HG03066 (cell line): ENCODE results near the gene ZBED1.
"Not testable (repeated sequence)": the region's sequence is repeated elsewhere in the genome, so short reads cannot be mapped to it uniquely, and the experiment has no call there.

Source experiments
- ATAC-seq: cut with Tn5 transposase; IDR thresholded peaks from one replicate; pipeline ENCODE4 v1.9.1; 2021; ENCODE audit warnings: low read depth; ENCODE audit not compliant: unreplicated experiment

ZBED1 gene

DNA sequence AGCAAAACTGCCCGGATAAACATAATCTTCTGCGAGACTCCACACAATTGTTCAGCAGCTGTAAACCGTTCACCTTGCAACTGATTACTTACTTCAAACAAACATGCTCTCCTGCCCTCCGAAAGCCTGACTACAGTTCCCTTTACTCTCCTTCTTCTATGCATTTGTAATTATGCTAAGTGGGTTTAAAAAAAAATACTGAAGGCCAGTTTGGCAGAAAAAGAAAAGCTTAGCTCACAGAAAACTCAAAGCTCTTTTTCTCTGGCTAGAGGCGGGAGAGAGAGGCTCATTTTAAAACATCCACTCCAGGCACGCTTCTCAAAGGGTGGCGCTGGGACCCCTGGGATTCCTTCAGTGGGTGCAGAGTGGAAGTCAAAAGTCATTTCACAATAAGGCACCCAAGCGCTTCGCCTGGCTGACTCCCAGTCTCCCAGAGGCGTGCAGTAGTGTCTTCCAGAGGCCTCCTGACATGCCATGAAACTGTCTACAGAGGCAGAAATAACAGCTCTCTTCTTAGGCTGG, 1.9 kb downstream of the ZBED1 start:
- no peak for ATAC-seq

DNA sequence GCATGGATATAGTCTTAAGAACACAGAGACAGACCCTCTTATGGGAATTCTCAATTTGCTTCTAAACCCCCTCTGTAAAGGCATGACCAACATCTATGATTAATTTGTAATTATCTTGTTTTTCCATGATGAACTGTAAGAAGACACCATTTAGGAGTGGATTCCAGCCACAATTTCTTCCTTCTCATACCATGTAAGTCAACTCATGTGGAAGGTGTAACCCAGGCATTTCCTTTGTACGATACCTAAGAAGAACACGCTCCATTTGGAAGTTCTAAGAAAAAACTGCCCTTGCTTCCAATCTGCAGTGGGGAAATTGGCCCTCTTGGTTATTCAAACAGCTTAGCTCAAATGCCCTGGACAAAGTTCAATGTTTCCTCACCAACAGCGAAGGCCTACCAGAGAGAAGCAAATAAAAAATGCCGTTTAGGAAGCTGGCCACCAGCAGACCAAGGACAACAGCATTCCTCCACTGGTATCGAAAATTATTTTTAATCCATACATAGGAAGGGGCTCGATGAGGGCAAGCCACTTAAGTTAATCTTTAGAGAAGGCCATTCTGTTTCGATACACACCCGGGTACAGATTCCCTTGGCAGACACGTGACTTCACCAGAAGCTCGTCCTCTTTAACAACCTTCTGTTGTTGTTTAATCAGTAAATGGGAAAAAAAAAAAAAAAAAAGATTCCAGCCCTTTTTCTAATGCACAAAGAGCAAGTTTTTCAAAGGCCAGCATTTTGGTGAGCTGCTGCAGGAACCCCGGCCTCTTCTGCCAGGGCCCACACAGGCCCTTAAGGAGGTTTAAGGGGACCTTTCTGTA, 2.6 kb downstream of the ZBED1 start:
- no peak for ATAC-seq

DNA sequence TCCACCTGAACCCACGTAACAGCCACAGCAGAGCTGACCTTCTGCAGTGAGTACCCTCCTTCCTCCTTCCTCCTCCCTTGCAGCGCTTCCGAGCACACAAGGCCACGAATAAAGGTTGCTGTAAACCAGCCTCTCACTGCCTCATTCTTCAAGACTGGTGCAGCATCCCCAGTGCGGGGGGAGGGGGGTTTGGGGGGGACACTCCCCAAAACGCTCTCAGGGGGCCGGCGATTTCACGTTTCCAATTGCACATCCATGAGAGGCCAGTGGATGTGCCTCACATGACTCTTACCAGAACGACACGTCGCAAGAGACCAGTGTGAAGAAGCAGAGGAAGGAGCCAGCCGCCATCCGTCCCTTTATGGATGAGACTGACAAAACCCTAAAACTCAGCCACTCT, 5.2 kb downstream of the ZBED1 start:
- no peak for ATAC-seq

DNA sequence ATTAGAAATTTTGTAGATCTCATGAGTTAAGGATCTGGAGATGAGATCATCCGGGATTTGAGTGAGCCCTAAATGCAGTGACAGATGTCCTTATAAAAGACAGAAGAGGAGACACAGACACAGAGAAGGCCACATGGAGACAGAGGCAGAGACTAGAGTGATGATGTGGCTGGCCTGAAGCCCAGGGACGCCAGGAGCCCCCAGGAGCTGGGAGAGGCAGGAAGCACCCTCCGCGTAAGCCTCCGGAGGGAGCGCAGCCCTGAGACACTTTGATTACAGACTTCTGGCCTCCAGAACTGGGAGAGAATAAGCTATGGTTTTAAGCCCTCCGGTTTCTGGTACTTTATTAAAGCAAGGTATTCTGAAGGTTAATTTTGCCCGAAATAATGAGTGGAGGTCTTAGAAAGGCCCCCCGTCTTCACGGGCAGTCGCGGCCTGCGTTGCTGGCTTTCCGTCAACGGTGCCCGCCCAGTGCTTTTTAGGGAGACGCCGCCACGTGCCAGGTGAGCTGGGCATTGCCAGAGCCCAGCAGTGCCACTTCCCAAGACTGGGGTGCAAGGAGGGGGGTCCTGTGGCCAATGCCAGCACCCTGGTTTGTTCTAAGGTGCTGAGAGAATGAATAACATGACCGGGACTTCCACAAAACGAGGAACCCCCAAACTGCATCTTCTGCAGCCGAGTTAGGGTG, 8.1 kb downstream of the ZBED1 start:
- no peak for ATAC-seq

DNA sequence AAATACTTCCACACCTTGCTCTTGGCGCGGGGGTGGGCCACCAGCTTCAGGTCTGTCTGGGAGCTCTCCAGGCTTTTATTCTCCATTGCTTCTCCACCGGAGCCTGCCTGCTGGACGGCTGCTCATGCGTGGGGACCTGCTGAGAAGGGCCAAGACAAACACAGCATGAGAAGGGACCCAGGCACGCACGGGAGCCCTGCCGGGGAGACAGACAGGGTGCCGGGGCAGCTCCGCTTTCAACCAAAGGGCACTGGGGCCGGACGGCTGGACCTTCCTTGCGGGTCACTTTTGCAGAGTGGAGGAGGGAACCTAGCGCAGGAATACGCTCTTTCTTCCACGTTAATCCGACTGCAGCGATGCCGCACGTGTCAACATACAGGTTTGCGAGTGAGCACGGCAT, 10.1 kb downstream of the ZBED1 start:
- no peak for ATAC-seq

DNA sequence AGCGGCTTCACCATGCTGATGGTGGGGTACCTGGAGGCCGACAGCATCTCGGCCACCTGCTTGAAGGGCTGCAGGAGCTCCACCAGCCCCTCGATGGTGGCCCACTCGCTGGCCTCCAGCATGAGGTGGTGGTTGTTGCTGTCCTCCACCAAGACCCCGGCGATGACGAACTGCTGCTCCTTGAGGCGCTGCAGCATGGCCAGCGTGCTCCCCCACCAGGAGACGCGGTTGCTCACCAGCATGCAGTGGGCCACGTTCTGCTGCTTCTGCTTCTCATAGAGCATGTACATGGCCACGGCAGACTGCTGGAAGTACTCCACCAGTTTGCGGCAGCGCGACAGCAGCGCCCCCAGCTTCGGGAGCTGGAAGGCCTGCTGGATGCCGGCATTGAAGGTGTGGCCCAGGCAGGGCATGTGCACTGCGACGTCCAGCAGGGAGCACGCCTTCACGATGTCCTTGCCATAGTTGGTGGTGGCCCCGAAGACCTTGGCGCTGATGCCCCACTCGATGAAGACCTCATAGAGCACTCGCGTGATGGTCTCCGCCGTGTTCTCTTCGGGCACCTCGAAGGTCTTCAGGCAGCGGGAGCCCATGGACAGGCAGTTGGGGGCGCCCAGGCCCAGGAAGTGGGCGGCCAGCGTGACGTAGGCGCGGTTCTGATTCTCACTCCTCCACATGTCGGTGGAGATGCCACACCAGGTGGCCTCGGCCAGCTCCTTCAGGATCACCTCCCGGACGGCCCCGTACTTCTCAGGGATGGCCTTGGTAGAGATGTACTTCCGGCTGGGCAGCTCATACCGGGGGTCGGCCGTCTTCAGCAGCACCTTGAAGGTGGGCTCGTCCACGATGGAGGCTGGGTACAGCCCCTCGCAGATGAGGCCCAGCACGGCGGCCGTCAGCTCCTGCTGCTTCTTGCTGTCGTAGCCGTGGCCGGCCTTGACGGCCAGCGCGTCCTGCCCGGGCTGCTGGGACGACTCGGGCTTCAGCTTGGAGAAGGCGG, 11.0 kb downstream of the ZBED1 start:
- ATAC-seq = no peak

DNA sequence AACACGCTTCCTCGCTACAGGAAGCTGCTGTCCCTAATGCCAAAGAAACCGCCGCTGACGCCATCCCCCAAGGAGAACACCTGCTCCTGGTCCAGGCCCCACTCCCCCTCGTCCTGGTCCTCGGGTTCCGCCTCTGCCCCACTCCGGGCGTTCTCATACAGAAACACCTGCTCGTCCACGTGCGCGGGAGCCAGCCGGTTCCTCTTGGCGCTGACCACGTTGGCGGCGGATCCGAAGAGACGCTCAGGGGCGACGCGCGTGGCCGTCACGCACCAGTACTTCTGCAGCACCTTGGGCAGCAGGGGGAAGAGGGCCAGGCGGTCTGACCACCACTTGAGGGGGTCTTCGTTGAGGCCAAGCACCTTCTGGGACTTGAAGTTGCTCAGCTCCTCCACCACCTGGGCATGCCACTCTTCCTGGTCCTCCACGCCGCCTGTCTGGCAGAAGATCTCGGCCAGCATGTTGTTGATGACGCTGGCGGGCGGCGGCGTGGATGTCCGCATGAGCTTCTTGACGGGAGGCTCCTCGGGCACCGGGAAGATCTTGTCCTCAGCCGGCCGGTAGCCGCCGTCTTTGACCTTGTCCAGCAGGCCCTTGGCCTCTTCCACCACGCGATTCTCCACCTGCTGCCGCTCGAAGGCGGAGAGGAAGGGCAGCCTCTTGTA, 12.0 kb downstream of the ZBED1 start:
- ATAC-seq = no peak

DNA sequence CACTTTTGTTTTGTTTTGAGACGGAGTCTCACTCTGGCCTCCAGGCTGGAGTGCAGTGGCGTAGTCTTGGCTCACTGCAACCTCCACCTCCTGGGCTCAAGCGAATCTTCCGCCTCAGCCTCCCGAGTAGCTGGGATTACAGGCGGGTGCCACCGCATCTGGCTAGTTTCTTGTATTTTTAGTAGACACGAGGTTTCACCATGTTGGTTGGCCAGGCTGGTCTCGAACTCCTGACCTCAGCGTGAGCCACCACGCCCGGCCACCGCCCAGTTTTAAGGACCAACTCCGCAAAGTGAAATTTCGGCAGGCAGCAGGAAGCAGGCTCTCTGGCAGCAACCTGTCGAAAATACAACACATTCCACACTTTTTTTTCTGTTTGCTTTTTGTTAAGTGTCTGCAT, 13.4 kb downstream of the ZBED1 start:
- no peak for ATAC-seq

DNA sequence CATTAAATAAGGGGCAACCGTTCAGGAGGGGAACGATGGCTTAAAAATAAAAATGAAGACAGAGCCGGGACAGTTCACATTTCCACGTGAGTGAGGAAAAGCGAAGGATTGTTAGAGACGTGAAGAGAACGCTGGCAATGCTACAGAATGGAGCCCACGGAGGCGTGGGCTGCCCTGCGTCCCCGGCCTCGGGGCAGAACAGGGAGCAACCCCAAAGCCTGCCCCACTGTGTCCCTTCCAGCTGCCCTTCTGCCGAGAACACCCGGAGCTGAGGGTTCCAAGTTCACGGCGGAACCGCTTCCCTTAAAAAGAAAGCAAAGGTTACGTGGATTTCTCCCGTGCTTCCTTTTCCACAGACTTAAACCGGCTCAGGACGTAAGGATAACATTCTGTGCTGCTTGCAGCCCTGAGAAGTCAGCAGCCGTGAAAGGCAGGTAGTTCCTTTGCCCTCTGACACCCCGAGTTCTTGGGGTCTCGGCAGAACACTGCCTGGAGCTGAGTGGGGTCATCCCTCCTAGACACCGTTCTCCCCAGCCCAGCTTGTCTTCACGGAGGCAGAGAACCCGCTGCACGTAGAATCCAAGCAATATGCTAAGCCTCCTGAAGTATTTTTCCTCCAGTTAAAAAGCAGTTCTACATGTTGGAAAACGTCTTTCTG, 14.2 kb downstream of the ZBED1 start:
- no peak for ATAC-seq

DNA sequence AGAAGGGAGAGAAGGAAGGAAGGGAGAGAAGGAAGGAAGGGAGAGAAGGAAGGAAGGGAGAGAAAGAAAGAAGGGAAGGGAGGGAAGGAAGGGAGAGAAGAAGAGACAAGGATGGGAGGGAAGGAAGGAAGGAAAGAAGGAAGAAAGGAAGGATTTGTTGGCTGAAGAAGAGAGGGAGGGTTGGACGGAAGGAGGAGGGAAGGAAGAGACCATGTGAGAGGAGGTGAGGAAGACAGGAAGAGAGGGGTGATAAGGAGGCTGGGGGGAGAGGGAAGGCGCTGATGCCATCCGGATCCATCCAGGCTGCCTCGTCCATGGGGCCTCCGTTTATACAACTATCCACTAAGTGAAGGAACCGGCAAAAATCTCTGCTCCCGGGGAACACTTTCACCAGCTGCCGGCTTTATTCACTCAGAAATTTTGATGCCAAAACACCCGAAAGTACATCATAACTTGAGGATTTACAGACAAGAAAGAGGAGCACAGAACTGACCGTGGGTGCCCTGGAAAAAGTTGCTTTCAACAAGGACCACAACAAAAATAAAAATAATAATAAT, 14.9 kb downstream of the ZBED1 start:
- no peak for ATAC-seq

DNA sequence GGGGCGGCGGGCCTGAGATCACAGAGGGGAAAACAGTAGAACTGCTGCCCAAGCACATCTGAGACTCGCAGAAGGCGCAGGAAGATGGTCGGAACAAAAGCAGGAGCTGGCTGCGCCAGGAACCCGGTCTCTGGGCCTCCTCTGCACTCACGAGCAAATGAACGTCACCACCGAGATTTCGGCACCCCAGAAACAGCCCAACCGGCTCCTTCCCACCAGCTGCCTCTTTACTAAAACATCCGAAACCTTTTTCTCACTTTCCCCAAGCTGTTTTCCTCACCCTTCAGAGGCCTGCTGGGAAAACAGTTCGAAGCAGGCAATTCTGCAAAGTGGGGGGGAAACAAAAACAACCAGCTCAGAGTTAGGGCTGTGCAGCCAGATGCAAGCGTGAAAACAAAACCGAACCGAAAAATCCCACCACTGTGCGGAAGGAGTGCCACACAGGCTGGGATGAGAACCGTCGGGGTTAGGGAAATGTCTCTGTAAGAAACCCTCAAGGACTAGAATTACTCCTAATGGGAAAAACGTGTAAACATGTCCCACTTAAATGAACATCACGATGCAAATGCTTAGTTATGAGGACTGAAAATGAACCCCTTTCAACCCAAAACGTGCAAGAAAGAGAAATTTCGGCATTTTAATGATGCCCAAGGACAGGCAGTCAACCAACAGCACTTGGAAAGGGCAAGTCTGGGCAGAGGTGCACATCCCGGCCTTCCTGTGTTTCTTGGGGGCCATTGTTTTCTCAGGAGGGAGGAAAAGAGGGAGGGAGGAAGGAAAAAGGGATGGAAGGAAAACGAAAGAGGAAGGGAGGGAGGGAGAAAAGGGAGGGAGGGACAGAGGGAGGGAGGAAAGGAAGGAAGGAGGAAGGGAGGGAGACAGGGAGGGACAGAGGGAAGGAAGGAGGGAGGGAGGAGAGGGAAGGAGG, 15.8 kb downstream of the ZBED1 start:
- no peak for ATAC-seq

DNA sequence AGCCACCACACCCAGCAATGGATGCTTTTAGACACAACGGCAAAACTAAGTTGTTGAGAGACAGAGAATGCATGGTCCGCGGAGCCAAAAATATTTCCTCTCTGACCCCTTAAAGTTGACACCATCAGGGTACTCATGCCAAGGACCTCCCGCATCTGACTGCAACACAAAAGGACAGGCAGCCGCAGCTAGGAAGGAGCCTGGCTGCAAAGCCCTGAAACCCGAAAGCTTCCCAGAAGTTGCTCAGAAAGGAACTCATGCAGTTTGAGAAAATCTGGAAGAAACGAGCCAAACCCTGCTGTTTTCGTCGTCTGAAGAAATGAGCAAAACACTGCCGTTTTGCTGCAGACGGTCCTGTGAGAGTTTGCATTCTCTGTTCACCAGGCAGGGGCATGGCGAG, 16.5 kb downstream of the ZBED1 start:
- ATAC-seq = no peak

DNA sequence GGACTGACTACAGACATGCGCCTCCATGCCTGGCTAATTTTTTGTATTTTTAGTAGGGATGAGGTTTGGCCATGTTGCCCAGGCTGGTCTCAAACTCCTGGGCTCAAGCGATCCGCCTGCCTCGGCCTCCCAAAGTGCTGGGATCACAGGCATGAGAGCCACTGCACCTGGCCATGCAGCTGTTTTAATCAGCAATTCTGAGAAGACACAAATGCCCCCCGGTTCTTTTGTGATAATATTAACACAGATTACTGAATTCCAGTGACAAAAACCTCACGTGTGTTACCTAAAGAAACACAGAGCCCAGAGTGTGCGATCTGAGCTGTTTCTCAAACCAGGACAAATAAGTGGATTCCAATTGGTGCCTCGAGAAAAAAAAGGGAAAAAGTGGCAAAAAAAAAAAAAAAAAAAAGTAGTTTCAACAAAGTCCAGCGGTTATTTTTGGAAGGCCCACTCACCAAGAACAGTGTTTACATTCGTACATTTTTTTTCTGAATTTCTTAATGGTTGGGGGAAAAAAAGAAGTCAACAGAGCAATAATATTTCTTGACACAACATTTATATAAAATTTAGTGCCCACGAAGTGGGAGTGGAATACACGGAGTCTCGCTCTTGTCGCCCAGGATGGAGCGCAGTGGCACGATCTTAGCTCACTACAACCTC, 17.2 kb downstream of the ZBED1 start:
- no peak for ATAC-seq

DNA sequence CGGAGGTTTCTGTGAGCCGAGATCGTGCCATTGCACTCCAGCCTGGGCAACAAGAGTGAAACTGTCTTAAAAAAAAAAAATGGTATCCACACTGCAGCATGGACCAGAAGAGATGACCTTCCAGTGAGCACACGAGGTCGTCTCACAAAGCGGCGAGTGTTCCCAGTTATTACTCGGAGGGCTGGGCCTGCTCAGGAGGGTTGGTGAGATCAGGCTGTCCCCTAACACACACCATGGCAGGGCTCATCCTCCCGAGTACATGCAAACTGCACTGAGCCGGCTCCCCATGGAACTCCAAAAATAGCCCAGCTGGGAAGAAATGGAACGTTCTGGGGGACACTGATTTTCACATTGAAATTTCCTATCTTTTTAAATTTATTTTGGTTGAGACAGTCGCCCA, 19.2 kb downstream of the ZBED1 start:
- not testable (repeated sequence) for ATAC-seq

DNA sequence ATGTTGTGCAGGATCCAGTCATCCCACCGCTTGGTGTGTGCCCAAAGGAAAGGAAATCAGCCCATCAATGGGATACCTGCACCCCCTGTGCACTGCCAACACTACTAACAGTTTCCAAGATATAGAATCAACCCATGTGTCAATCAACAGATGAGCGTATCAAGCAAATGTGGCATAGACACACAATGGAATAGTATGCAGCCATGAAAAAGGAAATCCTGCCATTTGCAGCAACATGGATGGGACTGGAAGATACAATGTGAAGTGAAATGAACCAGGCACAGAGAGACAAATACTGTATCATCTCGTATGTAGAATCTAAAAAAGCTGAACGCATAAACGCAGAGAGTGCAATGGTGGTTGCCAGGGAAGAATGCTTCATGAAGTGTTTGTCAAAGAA, 20.8 kb downstream of the ZBED1 start:
- ATAC-seq = not testable (repeated sequence)

DNA sequence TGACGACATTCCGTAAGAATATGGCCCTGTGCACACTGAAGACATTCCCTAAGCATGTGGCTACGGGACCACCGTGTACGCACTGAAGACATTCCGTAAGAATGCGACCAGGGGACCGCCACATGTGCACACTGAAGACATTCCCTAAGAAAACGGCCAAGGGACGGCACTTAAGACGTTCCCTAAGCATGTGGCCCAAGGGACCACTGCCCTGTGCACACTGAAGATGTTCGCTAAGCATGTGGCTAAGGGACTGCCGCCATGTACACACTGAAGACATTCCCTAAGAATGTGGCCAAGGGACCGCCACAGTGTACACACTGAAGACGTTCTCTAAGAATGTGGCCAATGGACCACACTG, 21.4 kb downstream of the ZBED1 start:
- ATAC-seq = no peak

DNA sequence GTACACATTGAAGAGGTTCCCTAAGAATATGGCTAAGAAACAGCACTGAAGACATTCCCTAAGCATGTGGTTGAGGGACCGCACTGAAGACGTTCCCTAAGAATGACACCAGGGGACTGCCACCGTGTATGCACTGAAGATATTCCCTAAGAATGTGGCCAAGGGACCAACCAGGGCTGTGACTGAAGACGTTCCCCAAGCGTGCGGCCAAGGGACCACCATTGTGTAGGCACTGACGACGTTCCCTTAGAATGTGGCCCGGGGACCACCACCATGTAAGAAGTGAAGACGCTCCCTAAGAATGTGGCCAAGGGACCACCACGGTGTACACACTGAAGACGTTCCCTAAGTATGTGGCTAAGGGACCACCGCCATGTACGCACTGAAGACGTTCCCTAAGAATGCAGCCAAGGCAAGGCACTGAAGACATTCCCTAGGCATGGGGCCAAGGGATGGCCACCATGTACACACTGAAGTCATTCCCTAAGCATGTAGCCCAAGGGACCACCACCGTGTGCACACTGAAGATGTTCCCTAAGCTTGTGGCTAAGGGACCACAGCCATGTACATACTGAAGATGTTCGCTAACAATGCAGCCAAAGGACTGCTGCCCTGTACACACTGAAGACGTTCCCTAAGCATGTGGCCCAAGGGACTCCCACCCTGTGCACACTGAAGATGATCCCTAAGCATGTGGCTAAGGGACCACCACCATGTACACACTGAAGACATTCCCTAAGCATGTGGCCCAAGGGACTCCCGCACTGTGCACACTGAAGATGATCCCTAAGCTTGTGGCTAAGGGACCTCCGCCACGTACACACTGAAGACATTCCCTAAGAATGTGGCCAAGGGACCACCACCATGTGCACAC, 22.0 kb downstream of the ZBED1 start:
- ATAC-seq = no peak
